ENCODE data around the gene ETNK2. TPM values are rescaled to one million over a fixed set of nuclear protein-coding genes. Genes with fewer than 3 reads are reported as not detected.

Gene ETNK2
- total and polyA plus RNA-seq, 7 donors: 0.62 to 1.7 (median 1.2) TPM

DNA sequence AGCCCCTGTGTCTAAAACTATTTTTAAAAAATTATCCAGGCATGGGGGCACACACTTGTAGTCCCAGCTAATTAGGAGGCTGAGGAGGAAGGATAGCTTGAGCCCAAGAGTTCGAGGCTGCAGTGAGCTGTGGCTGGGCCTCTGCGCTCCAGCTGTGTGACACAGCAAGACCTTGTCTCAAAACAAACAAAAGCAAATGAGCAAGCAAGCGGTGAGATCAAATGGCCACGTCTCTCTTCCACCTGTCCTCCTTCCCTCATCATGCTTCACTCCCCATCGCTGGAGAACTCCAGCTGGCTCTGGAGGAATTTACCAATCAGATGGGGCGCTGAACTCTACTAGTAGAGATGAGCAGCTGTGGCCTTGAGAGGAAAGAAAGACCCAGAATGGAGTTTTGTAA is 28.3 kb upstream of the ETNK2 start:
- Histone ChIP-seq H3K4me3 (no peak overlapping the region), H3K27ac (no peak overlapping the region), H3K9me3 (no peaks in the 10 kb centered on the region), H3K4me1 (no peaks in the 10 kb centered on the region), H3K27me3 (ENCODE audit: insufficient read depth in 3 of 3, low read length in 2 of 3) (peaks cover 0 to 2% (median 0%) of the 10 kb centered on the region in 3 donors), H3K36me3 (ENCODE audit: insufficient read depth in 1 of 2, low read depth in 1 of 2) (no peaks in the 10 kb centered on the region)
- 66 to 72% (median 72%) methylated on average over 6 of the region's 6 CpGs for WGBS, 3 donors
- DNase-seq (no peak), ATAC-seq (no peak)
- intact Hi-C loops (cut with DNase I): no loop called here
- TF ChIP-seq, protein P1, sequence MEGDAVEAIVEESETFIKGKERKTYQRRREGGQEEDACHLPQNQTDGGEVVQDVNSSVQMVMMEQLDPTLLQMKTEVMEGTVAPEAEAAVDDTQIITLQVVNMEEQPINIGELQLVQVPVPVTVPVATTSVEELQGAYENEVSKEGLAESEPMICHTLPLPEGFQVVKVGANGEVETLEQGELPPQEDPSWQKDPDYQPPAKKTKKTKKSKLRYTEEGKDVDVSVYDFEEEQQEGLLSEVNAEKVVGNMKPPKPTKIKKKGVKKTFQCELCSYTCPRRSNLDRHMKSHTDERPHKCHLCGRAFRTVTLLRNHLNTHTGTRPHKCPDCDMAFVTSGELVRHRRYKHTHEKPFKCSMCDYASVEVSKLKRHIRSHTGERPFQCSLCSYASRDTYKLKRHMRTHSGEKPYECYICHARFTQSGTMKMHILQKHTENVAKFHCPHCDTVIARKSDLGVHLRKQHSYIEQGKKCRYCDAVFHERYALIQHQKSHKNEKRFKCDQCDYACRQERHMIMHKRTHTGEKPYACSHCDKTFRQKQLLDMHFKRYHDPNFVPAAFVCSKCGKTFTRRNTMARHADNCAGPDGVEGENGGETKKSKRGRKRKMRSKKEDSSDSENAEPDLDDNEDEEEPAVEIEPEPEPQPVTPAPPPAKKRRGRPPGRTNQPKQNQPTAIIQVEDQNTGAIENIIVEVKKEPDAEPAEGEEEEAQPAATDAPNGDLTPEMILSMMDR (IDR thresholded peaks at IDR 0.05): no peak

DNA sequence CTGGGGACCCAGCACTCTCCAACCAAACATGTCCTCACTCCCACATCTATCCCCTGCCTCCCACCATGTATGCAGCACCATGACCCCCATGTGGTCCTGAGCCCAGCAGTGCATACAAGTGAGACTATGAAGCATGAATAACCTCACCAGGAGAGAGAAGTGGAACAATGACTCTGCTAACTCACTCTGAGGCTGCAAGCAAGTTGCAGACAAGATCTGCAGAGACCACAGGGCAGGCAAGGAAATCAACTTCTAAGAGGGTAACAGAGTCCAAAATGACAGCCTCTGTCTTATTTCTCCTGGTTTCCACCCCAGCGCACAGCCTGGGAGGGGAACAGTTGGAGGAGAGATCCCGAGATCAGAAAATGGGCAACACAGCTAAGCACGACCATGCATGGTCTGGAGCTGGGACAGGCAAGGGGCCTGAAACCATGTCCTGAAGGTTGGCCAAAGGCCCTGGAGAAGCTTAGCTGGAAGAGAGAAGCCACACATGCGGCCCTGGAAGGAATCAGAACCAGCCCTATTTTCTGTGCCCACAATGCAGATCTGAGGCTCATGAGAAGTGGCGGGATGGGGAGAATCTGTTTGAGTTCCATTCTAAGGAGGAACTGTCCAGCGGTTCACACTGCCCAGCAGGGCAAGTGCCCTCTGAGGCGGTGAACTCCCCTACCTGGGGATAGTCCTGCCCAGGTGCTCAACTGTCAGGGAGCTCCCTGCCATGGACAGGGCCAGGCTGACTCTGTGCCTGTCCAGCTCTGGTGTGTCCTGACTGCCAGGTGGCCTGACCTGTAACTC is 26.8 kb upstream of the ETNK2 start:
- H3K4me3 ChIP-seq: no peak overlapping the region
- intact Hi-C loops (cut with DNase I): no loop called here
- TF ChIP-seq, protein P1 (IDR thresholded peaks at IDR 0.05): no peak
- no peaks in the 10 kb centered on the region for H3K36me3 ChIP-seq (ENCODE audit: insufficient read depth in 1 of 2, low read depth in 1 of 2)
- WGBS, 3 donors: 85 to 89% (median 87%) methylated on average over 7 of the region's 7 CpGs
- H3K9me3 ChIP-seq: no peaks in the 10 kb centered on the region
- no peaks in the 10 kb centered on the region for H3K4me1 ChIP-seq
- ATAC-seq (no peak), DNase-seq (no peak)
- no peak overlapping the region for H3K27ac ChIP-seq
- peaks cover 0 to 3% (median 2%) of the 10 kb centered on the region in 3 donors for H3K27me3 ChIP-seq (ENCODE audit: insufficient read depth in 3 of 3, low read length in 2 of 3)

DNA sequence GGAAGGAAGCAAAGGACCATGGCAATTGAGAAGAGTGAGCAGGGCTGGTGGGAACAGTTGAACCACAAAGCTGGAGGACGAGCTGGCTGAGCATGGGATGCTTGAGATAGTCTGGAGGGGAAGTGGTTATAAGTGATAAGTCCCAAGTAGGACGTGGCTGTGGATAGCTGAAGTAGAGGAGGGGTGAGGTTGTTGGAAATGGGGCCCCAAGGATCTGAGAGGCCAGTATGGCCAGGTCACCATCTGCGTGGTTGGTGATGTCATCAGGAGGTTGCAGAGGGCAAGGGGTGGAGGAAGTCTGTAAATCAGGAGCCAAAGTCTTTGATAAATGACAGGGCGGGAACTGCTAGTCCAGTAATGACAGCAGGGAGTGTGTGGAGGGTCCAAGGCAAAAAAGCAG is 25.3 kb upstream of the ETNK2 start:
- ATAC-seq: no peak
- intact Hi-C loops (cut with DNase I): no loop called here
- no peaks in the 10 kb centered on the region for H3K9me3 ChIP-seq
- WGBS, 3 donors: 48 to 53% (median 48%) methylated on average over 4 of the region's 4 CpGs
- H3K36me3 ChIP-seq (ENCODE audit: insufficient read depth in 1 of 2, low read depth in 1 of 2): no peaks in the 10 kb centered on the region
- no peak overlapping the region for H3K27ac ChIP-seq
- no peak for DNase-seq
- H3K4me3 ChIP-seq: no peak overlapping the region
- no peaks in the 10 kb centered on the region for H3K4me1 ChIP-seq
- peaks cover 0 to 3% (median 2%) of the 10 kb centered on the region in 3 donors for H3K27me3 ChIP-seq (ENCODE audit: insufficient read depth in 3 of 3, low read length in 2 of 3)
- TF ChIP-seq, protein P1 (IDR thresholded peaks at IDR 0.05): no peak

DNA sequence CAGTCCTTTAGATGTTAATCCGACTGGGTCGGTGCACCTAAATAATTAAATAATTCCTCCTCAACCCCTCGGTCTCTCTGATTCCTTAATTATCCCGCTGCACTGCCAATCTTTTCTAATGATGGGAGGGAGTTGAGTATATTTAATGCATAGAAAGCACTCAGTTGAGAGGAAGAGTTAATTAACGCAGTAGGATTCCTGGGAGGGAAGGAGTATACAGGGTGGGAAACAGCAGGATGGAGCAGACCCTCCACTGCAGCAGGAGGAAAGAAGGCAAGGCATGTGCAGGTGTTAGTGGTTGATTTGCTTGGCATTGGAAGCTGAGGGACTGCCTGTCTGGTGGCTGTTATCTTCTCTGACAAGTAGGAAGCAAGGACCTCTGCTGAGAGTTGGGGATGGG is 24.2 kb upstream of the ETNK2 start:
- TF ChIP-seq, protein P1 (IDR thresholded peaks at IDR 0.05): no peak
- H3K27ac ChIP-seq: no peak overlapping the region
- no peaks in the 10 kb centered on the region for H3K4me1 ChIP-seq
- no peak overlapping the region for H3K4me3 ChIP-seq
- no peaks in the 10 kb centered on the region for H3K36me3 ChIP-seq (ENCODE audit: insufficient read depth in 1 of 2, low read depth in 1 of 2)
- H3K9me3 ChIP-seq: no peaks in the 10 kb centered on the region
- intact Hi-C loops (cut with DNase I): no loop called here
- ATAC-seq (no peak), DNase-seq (no peak)
- H3K27me3 ChIP-seq (ENCODE audit: insufficient read depth in 3 of 3, low read length in 2 of 3): peaks cover 0 to 3% (median 2%) of the 10 kb centered on the region in 3 donors
- 77 to 83% (median 80%) methylated on average over 5 of the region's 5 CpGs for WGBS, 3 donors
